Measurements from ENCODE around the gene OTOP2.
A peak's percentile ranks its signal among the peaks of the same experiment; 100 is the strongest.

The OTOP2 gene

DNA sequence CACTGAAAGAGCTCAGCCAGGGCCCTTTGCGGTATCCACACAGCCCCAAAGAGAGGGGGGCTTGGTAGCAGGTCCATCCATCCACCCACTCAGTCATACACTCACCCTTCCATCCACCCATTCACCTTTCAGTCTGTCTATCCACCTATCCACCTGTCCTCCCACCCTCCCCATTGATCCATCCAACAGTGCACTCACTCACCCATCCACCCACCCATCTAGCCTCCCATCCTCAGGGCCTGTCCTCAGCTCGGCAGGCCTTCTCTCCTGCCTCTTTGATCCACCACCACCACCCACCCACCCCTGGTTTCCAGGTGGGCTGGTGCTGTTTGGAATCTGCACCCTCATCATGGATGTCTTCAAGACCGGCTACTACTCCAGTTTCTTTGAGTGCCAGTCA lies 1.2 kb downstream of the OTOP2 start:
- Mint-ChIP-seq H3K27ac (no peak overlapping the region), H3K36me3 (no peaks in the 10 kb centered on the region), H3K4me3 (no peak overlapping the region), H3K9me3 (no peaks in the 10 kb centered on the region), H3K27me3 (peaks cover 70 to 83% of the 10 kb centered on the region in 2 donors), H3K4me1 (peaks cover 12 to 26% of the 10 kb centered on the region in 2 donors)
- DNase-seq = no peak
- ATAC-seq (replicated peaks) = no peak

DNA sequence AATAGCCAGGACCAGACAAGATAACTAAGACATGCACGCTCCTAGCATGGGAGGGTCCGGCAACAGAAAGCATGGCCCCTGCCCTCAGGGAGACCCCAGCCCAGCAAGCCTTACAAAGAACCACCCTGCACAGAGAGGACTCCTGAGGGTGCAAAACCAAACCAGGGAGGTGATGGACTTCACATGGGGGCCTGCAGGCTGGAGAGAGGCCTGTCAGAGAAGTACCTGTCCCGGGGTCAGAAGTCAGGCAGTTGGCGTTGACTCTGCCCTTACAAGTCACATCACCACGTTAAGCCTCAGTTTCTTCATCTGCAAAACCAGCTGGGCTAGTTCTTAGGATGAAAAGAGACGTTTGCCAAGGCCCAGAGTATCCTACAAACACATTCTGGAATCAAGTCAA lies 4.7 kb downstream of the OTOP2 start:
- H3K9me3 Mint-ChIP-seq = no peaks in the 10 kb centered on the region
- ATAC-seq (replicated peaks) = no peak
- H3K27me3 Mint-ChIP-seq = peaks cover 73 to 93% of the 10 kb centered on the region in 2 donors
- peaks cover 10 to 16% of the 10 kb centered on the region in 2 donors for H3K4me1 Mint-ChIP-seq
- H3K36me3 Mint-ChIP-seq = peaks cover 0 to 1% of the 10 kb centered on the region in 2 donors
- no peak overlapping the region for H3K4me3 Mint-ChIP-seq
- DNase-seq = no peak
- H3K27ac Mint-ChIP-seq = no peak overlapping the region

DNA sequence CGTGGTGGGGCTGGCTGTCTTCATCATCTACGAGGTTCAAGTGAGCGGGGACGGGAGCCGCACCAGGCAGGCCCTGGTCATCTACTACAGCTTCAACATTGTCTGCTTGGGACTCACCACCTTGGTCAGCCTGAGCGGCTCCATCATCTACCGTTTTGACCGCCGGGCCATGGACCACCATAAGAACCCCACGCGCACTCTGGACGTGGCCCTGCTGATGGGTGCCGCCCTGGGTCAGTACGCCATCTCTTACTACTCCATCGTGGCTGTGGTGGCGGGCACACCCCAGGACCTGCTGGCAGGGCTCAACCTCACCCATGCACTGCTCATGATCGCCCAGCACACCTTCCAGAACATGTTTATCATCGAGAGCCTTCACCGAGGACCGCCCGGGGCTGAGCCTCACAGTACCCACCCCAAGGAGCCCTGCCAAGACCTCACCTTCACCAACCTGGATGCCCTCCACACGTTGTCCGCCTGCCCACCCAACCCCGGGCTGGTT lies 6.5 kb downstream of the OTOP2 start:
- Mint-ChIP-seq H3K9me3 (no peaks in the 10 kb centered on the region), H3K4me3 (no peak overlapping the region), H3K36me3 (peaks cover 0 to 1% of the 10 kb centered on the region in 2 donors), H3K27me3 (peaks cover 70 to 90% of the 10 kb centered on the region in 2 donors), H3K4me1 (peaks cover 5 to 6% of the 10 kb centered on the region in 2 donors), H3K27ac (no peak overlapping the region)
- ATAC-seq (replicated peaks) = no peak
- no peak for DNase-seq

DNA sequence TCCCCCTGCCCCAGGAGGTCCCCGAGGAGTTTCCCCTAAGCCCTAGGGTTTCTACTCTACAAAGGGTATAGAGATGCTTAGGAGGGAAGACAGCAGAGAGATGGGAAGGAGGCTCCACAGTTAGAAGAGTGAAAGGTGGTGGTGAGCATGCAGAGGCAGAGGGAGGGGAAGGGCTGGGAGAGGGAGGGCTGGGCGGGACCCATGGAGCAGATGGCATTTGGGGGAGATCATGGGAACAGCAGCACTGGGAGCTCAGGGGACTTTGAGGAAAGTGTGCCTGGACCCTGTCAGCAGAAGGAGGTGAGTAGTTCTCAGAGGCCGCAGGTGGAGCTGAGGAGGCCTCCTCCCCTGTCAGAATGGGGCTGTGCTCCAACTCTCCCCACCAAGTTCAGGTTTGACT lies 11.0 kb downstream of the OTOP2 start:
- Mint-ChIP-seq H3K4me1 (peaks cover 5 to 6% of the 10 kb centered on the region in 2 donors), H3K27ac (no peak overlapping the region), H3K4me3 (no peak overlapping the region), H3K9me3 (no peaks in the 10 kb centered on the region), H3K36me3 (peaks cover 0 to 4% of the 10 kb centered on the region in 2 donors), H3K27me3 (peaks cover 75 to 87% of the 10 kb centered on the region in 2 donors)
- ATAC-seq (replicated peaks) = no peak
- no peak for DNase-seq

DNA sequence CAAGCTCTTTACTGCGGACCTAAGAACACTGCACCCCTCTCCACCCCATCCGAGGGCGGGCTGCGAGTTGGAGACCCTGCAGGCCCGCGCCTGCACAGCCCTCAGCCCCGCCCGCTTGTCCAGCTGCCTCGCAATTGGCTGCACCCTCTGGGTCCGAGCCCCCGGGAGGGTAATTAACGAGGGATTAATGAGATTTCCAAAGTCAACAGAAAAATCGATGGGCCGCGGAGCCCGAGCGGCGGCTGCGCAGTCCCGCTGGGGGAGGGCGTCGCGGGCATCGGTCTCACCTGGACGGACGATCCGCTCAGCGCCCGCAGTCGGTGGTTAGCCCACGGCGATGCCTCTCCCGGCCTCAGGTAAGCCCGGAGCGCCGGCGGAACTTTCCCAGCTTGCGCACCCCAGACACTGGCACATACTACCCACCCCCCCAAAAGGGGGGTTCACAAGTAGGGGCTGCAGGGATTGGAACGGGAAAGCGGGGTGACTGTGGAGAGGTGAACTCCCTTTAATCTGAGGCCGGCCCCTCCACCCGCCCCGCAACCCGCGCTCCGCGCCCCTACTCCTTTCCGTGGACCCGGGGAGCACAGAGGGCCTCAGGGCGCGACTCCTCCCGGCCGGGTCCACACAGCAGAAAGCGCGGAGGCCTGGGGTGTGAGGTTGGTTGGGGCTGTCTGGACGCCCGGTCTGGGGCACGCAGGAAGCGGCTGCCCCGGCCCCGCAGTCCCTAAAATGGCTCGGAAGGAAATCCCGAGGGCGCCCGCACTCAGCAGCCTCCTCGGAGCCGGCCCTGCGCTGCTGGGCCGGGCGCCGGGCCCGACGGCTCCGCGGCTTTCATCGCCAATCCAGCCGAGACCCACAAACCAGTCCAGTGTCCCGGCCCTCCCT lies 11.8 kb downstream of the OTOP2 start, which contains the start of gene OTOP3:
TSS of gene OTOP3 (plus strand) at position 314 of the 885 bp plus-strand sequence. CDS start at position 338, 24 bp downstream.
- no peak for DNase-seq
- H3K4me1 Mint-ChIP-seq = peaks cover 5 to 6% of the 10 kb centered on the region in 2 donors

DNA sequence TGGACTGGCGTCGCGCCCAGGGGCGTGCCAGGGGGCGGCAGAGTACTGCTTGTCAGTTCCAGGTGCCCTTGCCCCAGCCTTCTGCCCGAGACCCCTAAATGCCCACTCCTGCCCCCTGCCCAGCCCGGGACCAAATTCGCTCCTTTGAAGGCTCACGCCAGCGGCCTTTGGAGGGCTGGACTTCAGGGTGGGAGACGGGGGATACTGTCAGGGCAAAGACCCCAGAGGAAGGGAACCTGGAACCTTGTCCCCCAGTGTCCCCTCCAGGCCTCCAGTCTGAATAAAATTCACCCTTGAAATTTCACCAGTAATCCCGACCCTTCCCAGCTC lies 12.4 kb downstream of the OTOP2 start:
- H3K4me1 Mint-ChIP-seq = peaks cover under 1 to 3% of the 10 kb centered on the region in 2 donors
- H3K27me3 Mint-ChIP-seq = peaks cover 67 to 78% of the 10 kb centered on the region in 2 donors
- peaks cover 0 to 3% of the 10 kb centered on the region in 2 donors for H3K36me3 Mint-ChIP-seq
- no peak for ATAC-seq (replicated peaks)
- no peaks in the 10 kb centered on the region for H3K9me3 Mint-ChIP-seq
- no peak overlapping the region for H3K4me3 Mint-ChIP-seq
- no peak for DNase-seq
- H3K27ac Mint-ChIP-seq = no peak overlapping the region

More for the DNA sequence above, 11.8 kb downstream of the OTOP2 start, which contains the start of gene OTOP3:
- peaks cover 0 to 3% of the 10 kb centered on the region in 2 donors for H3K36me3 Mint-ChIP-seq
- no peak for ATAC-seq (replicated peaks)
- H3K27me3 Mint-ChIP-seq = peaks cover 70 to 83% of the 10 kb centered on the region in 2 donors
- no peak within 1 kb of the TSS for H3K27ac Mint-ChIP-seq
- H3K4me3 Mint-ChIP-seq = no peak within 1 kb of the TSS
- H3K9me3 Mint-ChIP-seq = no peaks in the 10 kb centered on the region

DNA sequence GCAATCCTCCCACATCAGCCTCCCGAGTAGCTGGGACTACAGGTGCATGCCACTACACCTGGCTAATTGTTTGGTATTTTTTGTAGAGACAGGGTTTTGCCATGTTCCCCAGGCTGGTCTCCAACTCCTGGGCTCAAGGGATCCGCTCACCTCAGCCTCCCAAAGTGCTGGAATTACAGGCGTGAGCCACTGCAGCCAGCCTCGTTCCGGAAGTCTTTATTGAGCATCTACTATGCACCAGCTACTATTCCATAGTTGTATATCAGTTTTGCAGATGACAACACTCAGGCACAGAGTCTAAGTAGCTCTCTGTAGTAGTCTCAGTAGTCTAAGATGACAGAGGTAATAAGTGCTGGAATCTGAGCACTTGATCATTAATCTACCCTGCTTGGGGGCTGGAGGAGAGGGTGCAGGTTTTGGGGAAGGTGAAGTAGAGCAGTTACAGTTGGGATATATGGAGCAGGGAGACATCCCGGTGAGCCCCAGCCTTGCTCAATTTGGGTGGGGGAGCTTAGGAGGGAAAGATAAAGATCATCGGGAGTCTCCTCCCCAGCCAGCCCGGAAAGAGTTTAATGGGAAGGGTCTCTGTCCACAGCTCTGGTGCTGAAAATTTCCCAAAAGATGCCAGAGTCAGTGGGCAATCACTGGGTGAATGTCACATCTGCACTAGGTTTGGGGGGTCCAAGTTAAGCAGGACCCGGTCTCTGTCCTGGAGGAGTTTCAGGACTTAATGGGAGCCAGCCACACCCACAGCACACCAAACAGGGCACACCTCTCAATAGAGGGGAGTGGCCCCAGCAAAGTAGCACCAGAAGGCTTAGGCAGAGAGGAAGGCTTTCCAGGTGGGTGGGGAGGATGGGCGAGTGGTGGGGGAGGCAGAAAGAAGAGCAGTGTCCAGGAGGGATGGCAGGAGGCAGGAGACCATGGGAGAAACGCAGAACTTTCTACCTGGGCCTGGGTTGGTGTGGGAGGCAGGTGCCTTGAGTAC lies 13.3 kb downstream of the OTOP2 start:
- Mint-ChIP-seq H3K4me3 (no peak overlapping the region), H3K4me1 (peaks cover 0 to 3% of the 10 kb centered on the region in 2 donors), H3K36me3 (peaks cover 0 to 3% of the 10 kb centered on the region in 2 donors), H3K9me3 (no peaks in the 10 kb centered on the region), H3K27me3 (peaks cover 68 to 77% of the 10 kb centered on the region in 2 donors), H3K27ac (no peak overlapping the region)
- ATAC-seq (replicated peaks) (no peak), DNase-seq (no peak)

DNA sequence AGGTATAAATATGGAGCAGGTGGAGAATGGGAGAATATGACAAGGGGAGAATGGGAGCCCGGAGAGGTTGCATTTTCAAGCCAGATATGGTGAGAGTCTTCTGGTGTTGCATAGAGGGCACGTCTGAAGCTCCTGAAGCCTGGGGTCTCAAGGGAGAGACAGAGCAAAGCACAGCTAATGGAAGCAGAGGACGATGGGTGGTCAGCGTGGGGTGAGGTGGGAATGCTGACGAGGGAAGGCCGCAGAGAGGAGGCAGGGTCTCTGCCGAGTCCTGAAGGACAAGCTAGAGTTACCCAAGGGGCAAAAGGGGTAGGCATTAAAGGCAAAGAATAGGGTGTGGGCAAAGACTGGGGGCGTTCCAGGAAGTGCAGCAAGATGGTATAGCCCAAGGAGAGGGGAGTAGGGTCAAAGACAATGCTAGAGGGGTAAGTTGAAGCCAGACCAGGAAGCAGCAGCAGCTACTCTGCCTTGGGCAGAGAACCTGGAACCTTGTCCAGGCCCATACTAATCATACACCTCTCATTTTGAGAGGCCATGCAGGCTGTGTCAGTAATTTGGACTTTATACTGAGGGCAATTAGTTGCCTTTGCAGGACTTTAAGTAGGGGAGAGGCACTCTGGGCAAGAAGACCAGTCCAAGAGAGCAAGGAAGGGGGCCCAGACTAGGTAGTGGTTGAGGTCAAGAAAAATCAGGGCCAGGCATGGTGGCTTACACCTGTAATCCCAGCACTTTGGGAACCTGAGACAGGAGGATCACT lies 14.3 kb downstream of the OTOP2 start:
- DNase-seq = no peak
- ATAC-seq (replicated peaks) = no peak
- H3K4me1 Mint-ChIP-seq = peaks cover 0 to 3% of the 10 kb centered on the region in 2 donors
- H3K4me3 Mint-ChIP-seq = no peak overlapping the region
- no peaks in the 10 kb centered on the region for H3K9me3 Mint-ChIP-seq
- no peak overlapping the region for H3K27ac Mint-ChIP-seq
- H3K36me3 Mint-ChIP-seq = peaks cover 0 to 3% of the 10 kb centered on the region in 2 donors
- peaks cover 65 to 73% of the 10 kb centered on the region in 2 donors for H3K27me3 Mint-ChIP-seq

DNA sequence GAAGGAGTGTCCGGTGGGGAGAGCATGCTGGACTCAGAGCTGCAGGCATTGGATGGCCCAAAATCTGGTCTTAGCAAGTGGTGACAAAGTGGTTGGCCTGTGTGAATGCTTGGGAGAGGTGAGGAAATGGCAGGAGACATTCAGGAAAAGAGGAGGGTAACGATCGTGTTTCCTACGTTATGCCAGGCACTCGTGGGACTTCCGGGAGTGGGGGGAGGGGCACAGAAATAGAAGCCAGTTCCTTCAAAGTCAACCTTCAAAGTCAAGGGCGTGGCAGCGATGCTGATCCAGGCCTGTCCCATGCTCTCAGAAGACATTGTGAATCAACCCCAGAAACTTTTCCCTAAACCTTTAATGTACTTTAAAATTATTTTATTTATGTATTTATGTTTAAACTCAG lies 15.5 kb downstream of the OTOP2 start:
- no peak for DNase-seq
- H3K4me1 Mint-ChIP-seq = peaks cover 0 to 3% of the 10 kb centered on the region in 2 donors
- H3K9me3 Mint-ChIP-seq = no peaks in the 10 kb centered on the region
- no peak overlapping the region for H3K27ac Mint-ChIP-seq
- H3K36me3 Mint-ChIP-seq = peaks cover 0 to 3% of the 10 kb centered on the region in 2 donors
- H3K27me3 Mint-ChIP-seq = peaks cover 61 to 69% of the 10 kb centered on the region in 2 donors
- ATAC-seq (replicated peaks) = no peak
- H3K4me3 Mint-ChIP-seq = no peak overlapping the region

DNA sequence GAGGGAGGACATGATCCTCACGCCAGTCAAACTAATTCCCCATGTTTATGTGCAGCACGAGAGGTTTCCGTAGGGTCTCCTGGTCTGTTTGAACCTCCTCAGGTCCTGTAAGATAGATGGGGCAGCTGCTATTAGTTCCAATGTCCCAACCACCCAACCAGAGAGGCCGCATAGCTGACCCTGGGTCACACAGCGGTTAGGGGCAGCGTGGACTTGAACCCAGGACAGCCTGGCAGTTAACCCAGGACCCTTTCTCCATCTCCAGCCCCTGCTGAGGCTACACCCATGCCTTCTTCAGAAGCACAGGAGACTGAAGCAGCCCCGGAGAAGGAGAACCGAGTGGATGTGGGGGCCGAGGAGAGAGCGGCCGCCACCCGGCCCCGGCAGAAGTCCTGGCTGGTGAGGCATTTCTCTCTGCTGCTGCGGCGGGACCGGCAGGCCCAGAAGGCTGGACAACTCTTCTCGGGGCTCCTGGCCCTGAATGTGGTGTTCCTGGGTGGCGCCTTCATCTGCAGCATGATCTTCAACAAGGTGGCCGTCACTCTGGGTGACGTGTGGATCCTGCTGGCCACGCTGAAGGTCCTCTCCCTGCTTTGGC lies 17.2 kb downstream of the OTOP2 start:
- Mint-ChIP-seq H3K27ac (no peak overlapping the region), H3K36me3 (peaks cover 0 to 3% of the 10 kb centered on the region in 2 donors), H3K4me3 (no peak overlapping the region), H3K9me3 (no peaks in the 10 kb centered on the region), H3K4me1 (peaks cover 0 to 5% of the 10 kb centered on the region in 2 donors), H3K27me3 (peaks cover 58 to 72% of the 10 kb centered on the region in 2 donors)
- no peak for DNase-seq
- no peak for ATAC-seq (replicated peaks)

DNA sequence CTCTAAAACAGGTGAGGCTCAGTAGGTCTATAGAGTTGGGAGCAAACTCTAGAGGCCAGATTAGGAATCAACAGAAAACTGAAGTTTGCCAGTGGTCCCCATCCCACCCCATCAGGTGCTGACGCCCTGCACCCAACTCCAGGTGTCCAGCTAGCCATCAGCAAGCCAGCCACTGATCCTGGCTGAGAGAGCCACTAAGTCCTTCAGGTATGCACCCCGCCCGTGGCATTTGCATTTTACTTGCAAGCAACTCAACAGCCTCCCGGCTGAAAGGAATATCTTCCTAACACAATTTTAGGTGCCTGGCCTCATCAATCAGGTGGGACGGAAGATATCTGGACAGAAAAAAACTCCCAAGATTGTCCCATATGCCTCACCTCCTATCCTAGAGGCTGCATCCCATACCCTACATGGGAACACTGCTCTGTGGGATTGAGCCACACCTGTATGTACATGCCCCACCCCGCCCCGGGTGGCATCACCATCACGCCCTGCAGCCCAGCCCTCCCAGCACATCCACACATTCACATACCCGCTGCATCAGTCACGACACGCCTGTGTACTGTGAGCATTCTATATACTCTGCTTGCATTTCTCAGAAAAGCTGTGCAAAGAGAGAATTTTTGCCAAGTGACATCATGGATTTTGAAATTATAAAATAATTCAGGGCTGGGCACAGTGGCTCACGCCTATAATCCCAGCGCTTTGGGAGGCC lies 19.9 kb downstream of the OTOP2 start:
- no peak for DNase-seq
- no peak for ATAC-seq (replicated peaks)
- H3K36me3 Mint-ChIP-seq = no peaks in the 10 kb centered on the region
- no peaks in the 10 kb centered on the region for H3K9me3 Mint-ChIP-seq
- H3K4me3 Mint-ChIP-seq = no peak overlapping the region
- peaks cover 0 to 5% of the 10 kb centered on the region in 2 donors for H3K4me1 Mint-ChIP-seq
- H3K27ac Mint-ChIP-seq = no peak overlapping the region
- H3K27me3 Mint-ChIP-seq = peaks cover 34 to 65% of the 10 kb centered on the region in 2 donors

DNA sequence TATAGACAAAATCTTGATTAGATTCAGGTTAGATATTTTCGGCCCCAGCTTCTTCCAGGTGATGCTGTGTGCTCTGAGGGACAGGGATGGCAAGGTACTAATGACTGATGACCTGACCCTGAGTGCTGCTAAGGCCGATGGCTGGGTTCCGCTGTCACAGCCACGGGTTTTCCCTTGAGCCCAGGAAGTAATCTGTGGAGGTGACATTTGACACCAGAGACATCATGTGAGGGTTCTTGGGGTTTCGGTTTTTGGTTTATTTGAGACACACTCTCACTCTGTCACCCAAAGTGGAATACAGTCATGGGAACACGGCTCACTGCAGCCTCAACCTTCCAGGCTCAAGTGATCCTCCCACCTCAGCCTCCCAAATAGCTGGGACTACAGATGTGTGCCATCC lies 21.5 kb downstream of the OTOP2 start:
- Mint-ChIP-seq H3K9me3 (no peaks in the 10 kb centered on the region), H3K27me3 (peaks cover 27 to 66% of the 10 kb centered on the region in 2 donors)
- ATAC-seq (replicated peaks) = peak; percentile 63 to 88

DNA sequence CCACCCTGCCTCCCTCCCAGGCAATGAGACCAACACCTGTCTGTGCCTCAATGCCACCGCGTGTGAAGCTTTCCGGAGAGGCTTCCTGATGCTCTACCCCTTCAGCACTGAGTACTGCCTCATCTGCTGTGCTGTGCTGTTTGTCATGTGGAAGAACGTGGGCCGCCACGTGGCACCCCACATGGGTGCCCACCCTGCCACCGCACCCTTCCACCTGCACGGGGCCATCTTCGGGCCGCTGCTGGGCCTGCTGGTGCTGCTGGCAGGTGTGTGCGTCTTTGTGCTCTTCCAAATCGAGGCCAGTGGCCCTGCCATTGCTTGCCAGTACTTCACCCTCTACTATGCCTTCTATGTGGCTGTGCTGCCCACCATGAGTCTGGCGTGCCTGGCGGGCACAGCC lies 22.6 kb downstream of the OTOP2 start:
- DNase-seq (no peak), ATAC-seq (replicated peaks) (no peak)
- Mint-ChIP-seq H3K4me3 (no peak overlapping the region), H3K27me3 (peaks cover 21 to 63% of the 10 kb centered on the region in 2 donors), H3K9me3 (no peaks in the 10 kb centered on the region), H3K36me3 (no peaks in the 10 kb centered on the region), H3K27ac (no peak overlapping the region), H3K4me1 (peaks cover 0 to 5% of the 10 kb centered on the region in 2 donors)

More for the DNA sequence above, 21.5 kb downstream of the OTOP2 start:
- Mint-ChIP-seq H3K4me3 (no peak overlapping the region), H3K36me3 (no peaks in the 10 kb centered on the region), H3K27ac (no peak overlapping the region), H3K4me1 (peaks cover 0 to 5% of the 10 kb centered on the region in 2 donors)
- DNase-seq = no peak
